OCI-M2 (cell line): ENCODE data around the gene SZRD1.

ENCODE experiments used
- DNase-seq: peaks from one replicate; lab custom pipeline; 2025; ENCODE audit not compliant: unreplicated experiment; lab: John Stamatoyannopoulos, UW

The SZRD1 gene

GRCh38 chr1:16436946-16437474 lies 70.0 kb downstream of the SZRD1 start, which contains the start of gene SPATA21:
Gene SPATA21 (minus strand): TSS chr1:16437424. CDS start chr1:16431371, 6,053 bp downstream.
- no peak for DNase-seq

GRCh38 chr1:16438516-16438915 lies 71.5 kb downstream of the SZRD1 start:
- no peak for DNase-seq

GRCh38 chr1:16438924-16439323 lies 71.9 kb downstream of the SZRD1 start:
- DNase-seq = no peak

- DNase-seq = peak; percentile 69
Observed at GRCh38 chr1:16440131-16440469, 73.1 kb downstream of the SZRD1 start.

GRCh38 chr1:16440470-16441281 lies 73.6 kb downstream of the SZRD1 start, which contains the start of gene NECAP2:
Gene NECAP2 (plus strand): TSS chr1:16440724. CDS start chr1:16440762, 38 bp downstream.
- peak; percentile 69 for DNase-seq

- no peak for DNase-seq
Observed at GRCh38 chr1:16441282-16441665, 74.2 kb downstream of the SZRD1 start.

- no peak for DNase-seq
Observed at GRCh38 chr1:16442265-16442664, 75.2 kb downstream of the SZRD1 start.

GRCh38 chr1:16442941-16443340 lies 75.9 kb downstream of the SZRD1 start:
- no peak for DNase-seq

- no peak for DNase-seq
Observed at GRCh38 chr1:16443975-16444770, 77.1 kb downstream of the SZRD1 start.

GRCh38 chr1:16445052-16445451 lies 78.0 kb downstream of the SZRD1 start:
- no peak for DNase-seq

GRCh38 chr1:16446116-16446515 lies 79.1 kb downstream of the SZRD1 start:
- DNase-seq = no peak

GRCh38 chr1:16447641-16448040 lies 80.6 kb downstream of the SZRD1 start:
- DNase-seq = no peak
